Endothelial cell of umbilical vein (primary cell): ENCODE results near the gene HDAC9.

Experiments used
- CTCF ChIP-seq, 2 donors: IDR thresholded peaks; 1 replicate in 1 of 2; 2 replicates in 1 of 2; pipeline ENCODE4 v1.5.1; 2011; ENCODE audit warnings: low read length in 2 of 2, mild to moderate bottlenecking in 2 of 2, moderate library complexity in 2 of 2, control low read depth in 1 of 2, inconsistent platforms in 1 of 2, low read depth in 1 of 2; ENCODE audit not compliant: insufficient read depth in 1 of 2; ENCODE audit errors: extremely low read depth in 1 of 2
- EZH2 ChIP-seq: IDR thresholded peaks from 2 replicates; pipeline ENCODE4 v1.6.1; 2012; ENCODE audit warnings: borderline replicate concordance, low read depth, mild to moderate bottlenecking, moderate library complexity, low read length, inconsistent platforms; ENCODE audit not compliant: severe bottlenecking
- JUN ChIP-seq: IDR thresholded peaks from 2 replicates; pipeline ENCODE4 v1.6.1; 2011; ENCODE audit warnings: borderline replicate concordance, low read depth; ENCODE audit not compliant: insufficient read length, insufficient read depth
- MAX ChIP-seq: IDR thresholded peaks from 2 replicates; pipeline ENCODE4 v1.6.1; 2011; ENCODE audit not compliant: insufficient read depth, insufficient read length
- MYC ChIP-seq: IDR thresholded peaks from one replicate; pipeline ENCODE4 v1.6.1; 2011; ENCODE audit warnings: mild to moderate bottlenecking, low read depth, low read length
- POLR2A ChIP-seq: IDR thresholded peaks from 2 replicates; pipeline ENCODE4 v1.6.1; 2012; ENCODE audit warnings: low read depth, mild to moderate bottlenecking, control low read depth, low read length

- TF ChIP-seq EZH2 = no peak
- TF ChIP-seq POLR2A = no peak
- no peak for TF ChIP-seq CTCF (IDR thresholded peaks at IDR 0.05; ENCODE audit: extremely low read depth in 1 of 2, insufficient read depth in 1 of 2, low read depth in 1 of 2, low read length in 2 of 2)
- no peak for TF ChIP-seq MAX
- no peak for TF ChIP-seq MYC
- no peak for TF ChIP-seq JUN
Measured at GRCh38 chr7:18555120-18555519, 59.6 kb downstream of the HDAC9 start.
